Stimulated activated CD8-positive, alpha-beta memory T cell treated with anti-CD3 and anti-CD28 coated beads, Interleukin-7, amount 100 ng/mL, for 1 hour (primary cell): Measurements from ENCODE around the gene POLDIP3.
"Not testable (repeated sequence)": the region's sequence is repeated elsewhere in the genome, so short reads cannot be mapped to it uniquely, and the experiment has no call there.

Experiments
- DNase-seq, 2 donors: peaks; one replicate each; pipeline ENCODE4 v3.0.0-alpha.2; 2020; ENCODE audit warnings: low read depth in 2 of 2

Gene POLDIP3

GRCh38 chr22:42619261-42620063 lies 4.8 kb upstream of the POLDIP3 start:
- DNase-seq: no peak

GRCh38 chr22:42617155-42617983 lies 2.7 kb upstream of the POLDIP3 start:
- DNase-seq: no peak

- not testable (repeated sequence) for DNase-seq
Observed at GRCh38 chr22:42615860-42616175, 1.1 kb upstream of the POLDIP3 start.

- DNase-seq: peak; percentile 53 to 64
Observed at GRCh38 chr22:42615092-42615859, 593 bp upstream of the POLDIP3 start.

- peak in 1 of 2 donors; percentile 11 for DNase-seq
Observed at GRCh38 chr22:42613872-42614301, 796 bp downstream of the POLDIP3 start.

- no peak for DNase-seq
Observed at GRCh38 chr22:42612336-42612735, 2.3 kb downstream of the POLDIP3 start.

GRCh38 chr22:42611051-42611450 lies 3.6 kb downstream of the POLDIP3 start:
- DNase-seq: no peak

GRCh38 chr22:42610186-42610585 lies 4.5 kb downstream of the POLDIP3 start:
- DNase-seq: no peak

GRCh38 chr22:42608823-42609361 lies 5.8 kb downstream of the POLDIP3 start:
- no peak for DNase-seq

GRCh38 chr22:42608136-42608822 lies 6.4 kb downstream of the POLDIP3 start:
- no peak for DNase-seq

- not testable (repeated sequence) for DNase-seq
Observed at GRCh38 chr22:42607641-42608040, 7.0 kb downstream of the POLDIP3 start.

- DNase-seq: no peak
Observed at GRCh38 chr22:42604403-42604802, 10.3 kb downstream of the POLDIP3 start.

- DNase-seq: no peak
Observed at GRCh38 chr22:42603427-42603826, 11.3 kb downstream of the POLDIP3 start.

- no peak for DNase-seq
Observed at GRCh38 chr22:42602470-42602869, 12.2 kb downstream of the POLDIP3 start.

GRCh38 chr22:42601879-42602465 lies 12.7 kb downstream of the POLDIP3 start:
- no peak for DNase-seq

GRCh38 chr22:42596863-42597530 lies 17.7 kb downstream of the POLDIP3 start:
- no peak for DNase-seq

GRCh38 chr22:42596336-42596735 lies 18.3 kb downstream of the POLDIP3 start:
- no peak for DNase-seq

- no peak for DNase-seq
Observed at GRCh38 chr22:42595434-42595833, 19.2 kb downstream of the POLDIP3 start.

- no peak for DNase-seq
Observed at GRCh38 chr22:42591987-42592386, 22.7 kb downstream of the POLDIP3 start.

GRCh38 chr22:42587588-42588175 lies 27.0 kb downstream of the POLDIP3 start:
- DNase-seq: no peak
